CD4-positive, alpha-beta T cell treated with Interleukin-21 for 1 hour (primary cell): ENCODE measurements around the gene SH3RF2.

Experiments used
- DNase-seq: peaks from one replicate; pipeline ENCODE4 v3.0.0-alpha.2; 2020

SH3RF2 gene

GRCh38 chr5:146013761-146014160 is 77.4 kb downstream of the SH3RF2 start:
- no peak for DNase-seq

- no peak for DNase-seq
These were observed 78.6 kb downstream of the SH3RF2 start for GRCh38 chr5:146015001-146015400.

- DNase-seq = no peak
These were observed 80.5 kb downstream of the SH3RF2 start for GRCh38 chr5:146016764-146017484.

- DNase-seq = no peak
These were observed 82.4 kb downstream of the SH3RF2 start for GRCh38 chr5:146018514-146019375.

GRCh38 chr5:146020100-146020499 is 83.7 kb downstream of the SH3RF2 start:
- no peak for DNase-seq

- no peak for DNase-seq
These were observed 87.7 kb downstream of the SH3RF2 start for GRCh38 chr5:146024034-146024433.

GRCh38 chr5:146025114-146025680 is 88.8 kb downstream of the SH3RF2 start:
- DNase-seq = no peak

- DNase-seq = no peak
These were observed 89.3 kb downstream of the SH3RF2 start for GRCh38 chr5:146025681-146026080.

GRCh38 chr5:146026307-146027010 is 90.1 kb downstream of the SH3RF2 start:
- no peak for DNase-seq

GRCh38 chr5:146027751-146028150 is 91.4 kb downstream of the SH3RF2 start:
- DNase-seq = no peak

- no peak for DNase-seq
These were observed 96.5 kb downstream of the SH3RF2 start for GRCh38 chr5:146032911-146033310.

GRCh38 chr5:146034127-146034526 is 97.7 kb downstream of the SH3RF2 start:
- DNase-seq = no peak

GRCh38 chr5:146034605-146035004 is 98.2 kb downstream of the SH3RF2 start:
- DNase-seq = no peak

GRCh38 chr5:146039420-146039819 is 103.0 kb downstream of the SH3RF2 start:
- no peak for DNase-seq

GRCh38 chr5:146040527-146040926 is 104.1 kb downstream of the SH3RF2 start:
- no peak for DNase-seq

- no peak for DNase-seq
These were observed 104.9 kb downstream of the SH3RF2 start for GRCh38 chr5:146041180-146041789.

GRCh38 chr5:146042628-146043279 is 106.4 kb downstream of the SH3RF2 start:
- no peak for DNase-seq

GRCh38 chr5:146043722-146044121 is 107.3 kb downstream of the SH3RF2 start:
- no peak for DNase-seq

GRCh38 chr5:146047396-146047795 is 111.0 kb downstream of the SH3RF2 start:
- no peak for DNase-seq

- DNase-seq = no peak
These were observed 112.8 kb downstream of the SH3RF2 start for GRCh38 chr5:146048994-146049703.

GRCh38 chr5:146049704-146050026 is 113.3 kb downstream of the SH3RF2 start:
- no peak for DNase-seq

GRCh38 chr5:146050086-146050485 is 113.7 kb downstream of the SH3RF2 start:
- no peak for DNase-seq
